ENCODE measurements around the gene KXD1.

KXD1 gene

DNA sequence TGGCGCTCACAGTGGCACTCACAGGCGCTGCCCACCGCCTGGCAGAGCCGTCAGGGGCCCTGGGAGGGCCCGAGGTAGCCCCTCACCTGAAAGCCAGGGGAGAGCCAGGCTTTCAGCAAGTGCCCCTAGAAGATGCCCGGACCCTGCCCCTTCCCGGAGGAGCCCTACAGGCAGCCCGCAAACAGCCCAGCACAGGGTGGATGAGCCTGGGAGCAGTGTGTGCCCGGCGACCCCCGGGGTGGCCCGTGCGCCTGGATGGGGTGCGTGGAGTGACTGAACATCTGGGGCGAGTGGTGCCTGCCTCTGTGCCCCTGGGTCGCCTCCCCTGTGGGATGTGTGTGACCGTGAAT lies 47.5 kb downstream of the KXD1 start:
- Histone ChIP-seq H3K9me3 (ENCODE audit: insufficient read depth, low read depth, low read length) (peaks cover 2% of the 10 kb centered on the region; the same call in 1 of the 2 replicates), H3K36me3 (ENCODE audit: insufficient read depth, low read length) (no peaks in the 10 kb centered on the region), H3K27me3 (ENCODE audit: insufficient read depth, low read length) (peaks cover 90% of the 10 kb centered on the region), H3K4me1 (ENCODE audit: insufficient read depth, low read length) (peaks cover 21% of the 10 kb centered on the region), H3K27ac (ENCODE audit: low read depth, low read length) (no peak overlapping the region), H3K9ac (ENCODE audit: low read depth, low read length) (no peak overlapping the region), H3K4me3 (ENCODE audit: low read length) (peak overlapping the region; percentile 28)
- 13% methylated on average over 17 of the region's 17 CpGs for WGBS

DNA sequence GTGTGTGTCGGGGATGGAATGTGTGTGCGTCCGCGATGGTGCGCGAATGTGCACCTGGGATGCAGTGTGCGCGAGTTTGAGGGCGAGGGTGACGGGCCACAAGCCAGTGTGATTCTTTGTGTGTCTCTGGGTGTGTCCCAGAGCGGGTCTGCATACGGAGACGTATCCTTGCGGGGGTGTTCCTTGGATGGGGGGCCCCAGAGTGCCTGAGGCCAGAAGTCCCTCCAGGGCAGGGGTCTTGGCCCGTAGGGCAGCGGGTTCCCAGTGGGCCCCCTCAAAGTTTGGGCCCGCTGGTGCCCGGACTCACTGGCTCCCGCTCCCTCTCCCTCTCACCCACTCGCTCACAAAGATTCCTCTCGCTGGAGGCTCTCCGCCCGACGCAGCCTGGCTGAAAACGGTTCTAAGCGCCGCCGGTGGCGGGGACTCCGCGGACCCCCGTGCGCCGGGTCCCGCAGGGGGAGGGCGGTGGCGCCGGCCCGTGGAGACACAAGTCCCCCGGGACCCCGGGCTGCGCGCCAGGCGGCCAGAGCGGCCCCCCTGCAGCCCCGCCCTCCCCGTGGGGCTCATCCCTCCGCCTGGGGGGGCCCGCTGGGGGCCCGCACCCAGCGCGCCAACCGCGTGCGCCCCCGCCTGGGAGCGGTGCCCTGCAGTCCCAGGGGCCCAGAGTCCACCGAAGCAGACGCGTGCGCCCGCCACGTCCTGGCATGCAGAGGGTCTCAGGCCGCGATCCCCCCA lies 48.0 kb downstream of the KXD1 start:
- Histone ChIP-seq H3K4me3 (ENCODE audit: low read length) (peak overlapping the region; percentile 33), H3K27ac (ENCODE audit: low read depth, low read length) (no peak overlapping the region), H3K9ac (ENCODE audit: low read depth, low read length) (no peak overlapping the region), H3K27me3 (ENCODE audit: insufficient read depth, low read length) (peaks cover 95% of the 10 kb centered on the region), H3K9me3 (ENCODE audit: insufficient read depth, low read depth, low read length) (peaks cover 2% of the 10 kb centered on the region; the same call in 1 of the 2 replicates), H3K4me1 (ENCODE audit: insufficient read depth, low read length) (peaks cover 25% of the 10 kb centered on the region), H3K36me3 (ENCODE audit: insufficient read depth, low read length) (no peaks in the 10 kb centered on the region)
- 4% methylated on average over 65 of the region's 65 CpGs for WGBS

DNA sequence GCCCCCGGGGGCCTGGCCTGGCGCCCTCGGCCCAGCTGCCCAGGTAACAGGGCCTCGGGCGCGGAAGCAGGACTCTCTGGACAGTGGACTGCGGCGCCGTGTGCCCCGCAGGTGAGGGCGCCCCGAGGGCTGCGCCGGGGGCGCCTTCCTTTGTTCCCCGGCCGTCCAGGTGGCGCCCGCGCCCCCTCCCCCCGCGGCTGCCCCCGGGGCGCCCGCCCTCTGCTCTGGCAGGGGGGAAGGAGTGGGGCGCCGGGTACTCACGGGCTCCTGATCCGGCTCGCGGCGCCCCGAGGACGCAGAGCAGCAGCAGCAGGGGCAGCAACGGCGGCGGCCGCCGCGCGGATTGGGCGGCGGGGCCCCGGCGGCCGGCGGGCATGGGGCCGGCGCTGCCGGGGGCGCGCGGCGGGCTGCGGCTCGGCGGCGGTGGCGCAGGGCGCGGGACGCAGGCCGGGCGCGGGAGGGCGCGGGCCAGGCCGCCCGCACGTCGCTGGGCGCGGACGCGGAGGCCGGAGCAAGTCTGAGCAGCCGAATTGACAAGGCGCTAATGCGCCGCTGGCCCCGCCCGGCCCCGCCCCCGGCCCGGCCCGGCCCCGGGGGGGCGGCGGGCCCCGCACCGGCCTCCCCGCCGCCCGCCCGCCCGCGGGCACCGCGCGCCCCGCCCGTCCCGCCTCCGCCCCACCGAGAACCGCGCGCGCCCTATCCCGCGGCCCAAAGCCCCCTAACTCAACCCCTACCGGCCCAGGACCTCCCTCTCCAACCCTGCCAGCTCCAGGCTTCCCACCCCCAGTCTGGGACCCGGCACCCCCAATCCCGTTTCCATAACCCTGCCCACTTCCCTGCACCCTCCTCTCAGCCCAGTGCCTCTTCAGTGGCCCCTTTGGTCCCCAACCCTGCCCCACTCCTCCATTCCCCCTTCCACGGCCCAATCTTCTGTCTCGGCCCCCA lies 48.9 kb downstream of the KXD1 start, which contains the start of gene CRLF1:
CRLF1 (minus strand) TSS at position 519 of the 945 bp plus-strand sequence; CDS start at position 376, 143 bp downstream.
- Histone ChIP-seq H3K4me3 (ENCODE audit: low read length) (peak within 1 kb of the TSS; percentile 33), H3K9me3 (ENCODE audit: insufficient read depth, low read depth, low read length) (peaks cover 2% of the 10 kb centered on the region; the same call in 1 of the 2 replicates), H3K27me3 (ENCODE audit: insufficient read depth, low read length) (peaks cover 96% of the 10 kb centered on the region), H3K27ac (ENCODE audit: low read depth, low read length) (no peak within 1 kb of the TSS), H3K4me1 (ENCODE audit: insufficient read depth, low read length) (peaks cover 29% of the 10 kb centered on the region), H3K9ac (ENCODE audit: low read depth, low read length) (no peak within 1 kb of the TSS), H3K36me3 (ENCODE audit: insufficient read depth, low read length) (no peaks in the 10 kb centered on the region)
- WGBS = 1% methylated on average over 107 of the region's 116 CpGs

DNA sequence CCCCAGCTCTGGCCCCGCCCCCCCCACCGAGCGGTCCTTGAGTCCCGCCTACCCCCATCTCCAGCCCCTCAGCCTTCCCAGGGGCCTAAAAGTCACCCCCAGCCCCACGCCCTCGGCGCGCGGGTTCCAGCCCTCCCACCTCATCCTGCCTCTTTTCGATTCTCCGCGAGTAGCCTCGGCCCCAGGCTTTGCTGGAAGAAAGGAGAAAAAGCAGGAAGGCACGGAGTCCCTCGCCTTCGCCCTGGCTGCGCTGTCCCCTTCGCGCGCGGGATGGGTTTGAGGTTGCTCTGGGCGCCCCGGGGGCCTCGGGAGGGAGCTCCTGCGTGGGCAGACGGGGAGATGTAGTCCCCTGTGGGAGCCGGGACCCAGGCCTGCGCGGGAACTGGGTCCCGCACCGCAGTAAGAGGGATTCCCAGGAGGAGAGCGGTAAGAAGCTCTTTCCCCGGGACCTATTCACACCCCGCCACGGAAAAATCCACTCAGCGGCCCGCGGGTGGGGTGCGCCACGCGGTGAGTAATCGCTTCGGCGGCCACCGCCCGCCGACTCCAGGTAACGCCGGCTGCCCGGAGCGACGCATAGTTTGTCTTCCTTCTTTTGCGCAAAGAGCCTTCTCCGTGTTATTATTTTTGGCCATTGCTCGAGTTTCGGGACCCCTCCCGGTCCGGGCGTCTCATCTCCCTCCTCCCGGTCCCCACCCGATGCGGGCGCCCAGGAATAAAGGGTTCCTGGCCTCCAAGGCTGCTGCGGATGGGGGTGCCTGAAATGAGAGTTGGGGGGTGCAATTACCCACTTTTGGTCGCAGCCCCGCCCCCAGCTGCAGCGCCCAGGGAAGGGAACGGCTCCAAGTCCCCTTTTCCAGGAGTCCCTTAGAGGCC lies 49.8 kb downstream of the KXD1 start:
- peak overlapping the region; percentile 31 for H3K4me3 ChIP-seq (ENCODE audit: low read length)
- WGBS = 4% methylated on average over 67 of the region's 68 CpGs

DNA sequence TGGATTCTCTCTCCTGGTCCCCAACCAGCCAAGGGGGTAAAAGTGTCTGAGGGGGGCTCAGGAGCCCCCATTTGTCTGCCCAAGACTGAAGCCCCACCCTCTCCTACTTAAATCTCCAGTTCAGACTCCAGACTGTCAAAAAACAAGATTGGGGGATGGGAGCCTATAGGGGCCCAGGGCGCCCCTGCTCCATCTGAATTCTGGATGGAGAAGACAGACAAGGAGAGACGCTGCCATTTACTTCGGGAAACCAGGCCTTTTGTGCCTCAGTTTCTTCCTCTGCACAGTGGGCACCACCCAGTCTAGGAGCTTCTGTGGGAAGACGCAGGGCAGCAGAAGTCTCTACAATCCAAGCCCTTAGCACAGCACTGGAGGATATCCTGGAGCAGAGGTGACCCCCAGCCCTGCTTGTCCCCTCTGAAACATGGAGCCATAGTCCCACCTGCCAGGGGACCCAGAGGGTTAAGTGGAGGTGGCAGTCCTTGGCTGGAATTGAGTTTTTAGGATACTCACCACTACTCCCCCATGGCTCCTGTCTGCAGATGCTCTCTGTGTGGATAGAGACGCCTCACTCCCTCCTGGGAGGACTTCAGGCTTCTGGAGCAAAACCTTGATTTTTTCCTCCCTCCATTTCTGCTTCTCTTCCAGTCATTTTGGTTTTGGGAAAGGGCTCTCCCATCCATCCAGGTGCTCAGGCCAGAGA lies 50.6 kb downstream of the KXD1 start:
- H3K36me3 ChIP-seq (ENCODE audit: insufficient read depth, low read length) = no peaks in the 10 kb centered on the region
- peaks cover 96% of the 10 kb centered on the region for H3K27me3 ChIP-seq (ENCODE audit: insufficient read depth, low read length)
- peaks cover 2% of the 10 kb centered on the region; the same call in 1 of the 2 replicates for H3K9me3 ChIP-seq (ENCODE audit: insufficient read depth, low read depth, low read length)
- no peak overlapping the region for H3K27ac ChIP-seq (ENCODE audit: low read depth, low read length)
- no peak overlapping the region for H3K9ac ChIP-seq (ENCODE audit: low read depth, low read length)
- 32% methylated on average over 5 of the region's 5 CpGs for WGBS
- no peak overlapping the region for H3K4me3 ChIP-seq (ENCODE audit: low read length)
- peaks cover 32% of the 10 kb centered on the region for H3K4me1 ChIP-seq (ENCODE audit: insufficient read depth, low read length)

More for the DNA sequence above, 49.8 kb downstream of the KXD1 start:
- H3K36me3 ChIP-seq (ENCODE audit: insufficient read depth, low read length) = no peaks in the 10 kb centered on the region
- H3K27ac ChIP-seq (ENCODE audit: low read depth, low read length) = no peak overlapping the region
- H3K27me3 ChIP-seq (ENCODE audit: insufficient read depth, low read length) = peaks cover 96% of the 10 kb centered on the region
- peaks cover 2% of the 10 kb centered on the region; the same call in 1 of the 2 replicates for H3K9me3 ChIP-seq (ENCODE audit: insufficient read depth, low read depth, low read length)
- H3K4me1 ChIP-seq (ENCODE audit: insufficient read depth, low read length) = peaks cover 32% of the 10 kb centered on the region
- no peak overlapping the region for H3K9ac ChIP-seq (ENCODE audit: low read depth, low read length)

DNA sequence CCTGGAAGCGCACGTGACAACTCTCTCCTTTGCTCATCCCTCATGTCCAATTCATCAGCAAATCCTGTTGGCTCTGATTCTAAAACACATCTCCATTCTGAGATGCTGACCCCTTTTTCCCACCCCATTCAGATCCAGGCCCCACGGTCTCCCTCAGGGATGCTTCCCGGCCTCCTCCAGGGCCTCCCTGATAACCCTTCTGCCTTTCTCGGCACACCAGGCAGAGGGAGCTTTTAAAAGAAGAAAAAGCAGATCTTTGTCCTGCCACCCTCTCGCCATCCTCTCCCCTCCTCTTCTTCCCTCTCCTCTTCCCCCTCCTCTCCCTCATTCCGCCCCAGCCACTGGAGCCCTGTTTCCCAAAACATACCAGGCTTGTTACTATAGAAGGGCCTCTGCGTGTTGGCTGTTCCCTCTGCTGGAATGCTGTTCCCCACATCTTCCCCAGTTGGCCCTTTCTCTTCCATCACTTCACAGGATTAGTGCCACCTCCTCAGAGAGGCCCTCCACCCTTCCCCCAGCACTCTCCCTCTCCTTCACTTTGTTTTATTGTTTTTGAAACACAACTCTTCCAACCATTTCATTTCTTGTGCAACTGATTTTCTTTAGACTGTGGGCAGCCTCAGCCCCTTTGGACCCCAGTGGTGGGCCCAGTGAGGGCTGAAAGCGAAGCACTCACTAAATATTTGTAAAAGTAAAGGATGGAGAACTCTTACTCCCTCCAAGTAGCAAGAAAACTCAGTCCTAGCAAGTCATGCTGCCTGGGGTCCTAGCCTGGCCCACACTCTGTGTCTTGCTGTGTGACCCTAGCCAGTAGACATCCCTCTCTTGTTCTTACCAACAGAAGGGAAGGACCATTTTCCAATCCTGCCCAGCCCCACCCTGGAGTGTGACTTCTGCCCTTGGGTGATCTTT lies 51.4 kb downstream of the KXD1 start:
- Histone ChIP-seq H3K9me3 (ENCODE audit: insufficient read depth, low read depth, low read length) (peaks cover 2% of the 10 kb centered on the region; the same call in 1 of the 2 replicates), H3K4me1 (ENCODE audit: insufficient read depth, low read length) (peaks cover 30% of the 10 kb centered on the region), H3K9ac (ENCODE audit: low read depth, low read length) (no peak overlapping the region), H3K27ac (ENCODE audit: low read depth, low read length) (no peak overlapping the region), H3K36me3 (ENCODE audit: insufficient read depth, low read length) (no peaks in the 10 kb centered on the region), H3K4me3 (ENCODE audit: low read length) (no peak overlapping the region), H3K27me3 (ENCODE audit: insufficient read depth, low read length) (peaks cover 97% of the 10 kb centered on the region)
- WGBS = 24% methylated on average over 8 of the region's 9 CpGs

DNA sequence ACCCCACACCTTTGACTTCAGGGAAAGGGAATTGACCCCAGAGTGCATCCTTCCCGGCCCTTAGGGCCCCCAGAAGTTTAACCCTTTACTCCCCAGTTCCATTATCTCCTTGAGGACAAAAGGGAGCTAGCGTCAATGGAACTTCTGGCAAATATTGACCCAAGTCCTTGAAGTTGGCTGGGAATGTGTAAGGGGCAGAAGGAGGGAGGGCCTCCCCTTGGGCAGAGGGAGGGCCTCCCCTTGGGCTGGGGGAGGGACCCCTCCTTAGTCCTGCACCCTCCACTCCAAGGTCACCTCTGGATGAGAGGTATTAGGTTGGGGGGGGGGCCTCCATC lies 52.0 kb downstream of the KXD1 start:
- Histone ChIP-seq H3K27me3 (ENCODE audit: insufficient read depth, low read length) (peaks cover 97% of the 10 kb centered on the region), H3K9me3 (ENCODE audit: insufficient read depth, low read depth, low read length) (peaks cover 2% of the 10 kb centered on the region; the same call in 1 of the 2 replicates), H3K9ac (ENCODE audit: low read depth, low read length) (no peak overlapping the region), H3K4me3 (ENCODE audit: low read length) (no peak overlapping the region), H3K27ac (ENCODE audit: low read depth, low read length) (no peak overlapping the region), H3K36me3 (ENCODE audit: insufficient read depth, low read length) (no peaks in the 10 kb centered on the region), H3K4me1 (ENCODE audit: insufficient read depth, low read length) (peaks cover 24% of the 10 kb centered on the region)
- 8% methylated on average over 2 of the region's 2 CpGs for WGBS

DNA sequence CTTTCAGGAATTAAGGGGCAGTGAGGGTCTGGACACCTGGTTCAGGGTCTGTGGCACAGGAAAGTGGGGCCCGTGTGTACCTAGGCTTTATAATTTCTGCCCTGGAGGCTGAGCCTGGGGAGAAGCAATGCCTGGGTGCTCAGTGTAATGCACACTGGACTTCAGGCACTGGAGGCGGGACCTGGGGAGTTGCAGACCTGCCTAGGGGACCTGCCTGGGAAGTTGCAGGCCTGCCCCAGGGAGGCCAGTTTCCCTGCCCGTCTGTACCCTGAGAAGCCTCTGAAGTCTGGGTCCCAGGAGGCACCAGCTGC lies 52.5 kb downstream of the KXD1 start:
- peaks cover 97% of the 10 kb centered on the region for H3K27me3 ChIP-seq (ENCODE audit: insufficient read depth, low read length)
- peak overlapping the region; percentile 28; the same call in 1 of the 2 replicates for H3K4me3 ChIP-seq (ENCODE audit: low read length)
- no peaks in the 10 kb centered on the region for H3K36me3 ChIP-seq (ENCODE audit: insufficient read depth, low read length)
- 26% methylated on average over 3 of the region's 3 CpGs for WGBS
- H3K27ac ChIP-seq (ENCODE audit: low read depth, low read length) = no peak overlapping the region
- H3K4me1 ChIP-seq (ENCODE audit: insufficient read depth, low read length) = peaks cover 21% of the 10 kb centered on the region
- H3K9ac ChIP-seq (ENCODE audit: low read depth, low read length) = no peak overlapping the region
- H3K9me3 ChIP-seq (ENCODE audit: insufficient read depth, low read depth, low read length) = peaks cover 2% of the 10 kb centered on the region; the same call in 1 of the 2 replicates

DNA sequence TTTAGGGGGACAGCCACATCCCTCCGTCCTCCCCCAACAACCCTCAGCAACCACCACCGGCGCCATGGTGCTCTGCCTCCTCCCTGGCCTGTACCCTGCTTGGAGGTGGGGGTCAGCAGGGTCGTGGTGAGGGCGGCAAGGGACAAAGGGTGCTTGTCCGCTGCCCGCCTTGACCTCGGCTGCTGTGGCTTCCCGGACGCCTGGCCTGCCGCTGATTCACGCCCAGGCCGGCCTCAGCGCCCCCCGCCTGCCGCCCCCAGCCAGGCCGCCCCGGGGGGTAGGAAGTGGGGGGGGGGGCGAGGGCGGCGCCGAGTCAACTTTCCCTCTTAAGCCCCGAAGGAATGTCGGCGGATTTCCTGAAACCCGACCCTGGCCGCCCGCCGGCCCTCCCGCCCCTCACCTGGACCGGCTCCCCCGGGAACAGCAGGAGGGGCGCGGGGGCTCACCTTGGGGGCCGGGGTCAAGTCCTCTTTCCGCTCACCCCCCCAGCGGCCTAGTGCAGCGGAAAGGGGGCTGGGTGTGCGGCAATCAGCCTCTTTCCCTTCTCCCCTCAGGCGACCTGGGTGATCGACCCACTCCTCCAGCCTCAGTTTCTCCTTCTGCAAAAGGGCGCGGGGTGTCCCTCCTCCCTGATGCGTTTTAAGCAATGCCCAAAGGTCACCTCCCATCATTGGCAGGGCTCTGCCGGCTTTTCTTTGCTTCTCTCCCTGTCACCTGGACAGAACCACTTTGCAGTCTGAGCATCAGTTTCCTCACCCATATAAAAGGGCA lies 53.1 kb downstream of the KXD1 start:
- H3K36me3 ChIP-seq (ENCODE audit: insufficient read depth, low read length) = no peaks in the 10 kb centered on the region
- H3K27ac ChIP-seq (ENCODE audit: low read depth, low read length) = no peak overlapping the region
- H3K9ac ChIP-seq (ENCODE audit: low read depth, low read length) = no peak overlapping the region
- peaks cover 97% of the 10 kb centered on the region for H3K27me3 ChIP-seq (ENCODE audit: insufficient read depth, low read length)
- H3K9me3 ChIP-seq (ENCODE audit: insufficient read depth, low read depth, low read length) = no peaks in the 10 kb centered on the region
- WGBS = 1% methylated on average over 42 of the region's 45 CpGs
- peaks cover 21% of the 10 kb centered on the region for H3K4me1 ChIP-seq (ENCODE audit: insufficient read depth, low read length)
- H3K4me3 ChIP-seq (ENCODE audit: low read length) = peak overlapping the region; percentile 31
